ENCODE results near the gene PLEKHA5.

DNA sequence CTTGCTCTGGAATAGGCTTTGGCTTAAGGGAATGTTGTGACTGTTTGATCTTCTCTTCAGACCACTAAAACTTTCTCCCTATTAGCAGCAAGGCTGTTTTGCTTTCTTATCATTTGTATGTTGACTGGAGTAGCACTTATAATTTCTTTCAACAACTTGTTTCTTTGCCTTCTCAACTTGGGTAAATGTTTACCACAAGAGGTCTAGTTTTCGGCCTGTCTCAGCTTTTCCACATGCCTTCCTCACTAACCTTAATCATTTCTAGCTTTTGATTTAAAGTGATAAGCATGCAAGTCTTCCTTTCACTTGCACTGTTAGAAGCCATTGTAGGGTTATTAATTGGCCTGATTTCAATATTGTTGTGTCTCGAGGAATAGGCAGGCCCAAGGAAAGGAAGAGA lies 183.1 kb downstream of the PLEKHA5 start:
- TF ChIP-seq, protein P1, sequence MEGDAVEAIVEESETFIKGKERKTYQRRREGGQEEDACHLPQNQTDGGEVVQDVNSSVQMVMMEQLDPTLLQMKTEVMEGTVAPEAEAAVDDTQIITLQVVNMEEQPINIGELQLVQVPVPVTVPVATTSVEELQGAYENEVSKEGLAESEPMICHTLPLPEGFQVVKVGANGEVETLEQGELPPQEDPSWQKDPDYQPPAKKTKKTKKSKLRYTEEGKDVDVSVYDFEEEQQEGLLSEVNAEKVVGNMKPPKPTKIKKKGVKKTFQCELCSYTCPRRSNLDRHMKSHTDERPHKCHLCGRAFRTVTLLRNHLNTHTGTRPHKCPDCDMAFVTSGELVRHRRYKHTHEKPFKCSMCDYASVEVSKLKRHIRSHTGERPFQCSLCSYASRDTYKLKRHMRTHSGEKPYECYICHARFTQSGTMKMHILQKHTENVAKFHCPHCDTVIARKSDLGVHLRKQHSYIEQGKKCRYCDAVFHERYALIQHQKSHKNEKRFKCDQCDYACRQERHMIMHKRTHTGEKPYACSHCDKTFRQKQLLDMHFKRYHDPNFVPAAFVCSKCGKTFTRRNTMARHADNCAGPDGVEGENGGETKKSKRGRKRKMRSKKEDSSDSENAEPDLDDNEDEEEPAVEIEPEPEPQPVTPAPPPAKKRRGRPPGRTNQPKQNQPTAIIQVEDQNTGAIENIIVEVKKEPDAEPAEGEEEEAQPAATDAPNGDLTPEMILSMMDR (IDR thresholded peaks at IDR 0.05) = no peak
- no peak for TF ChIP-seq POLR2A (IDR thresholded peaks at IDR 0.05)

All from lower leg skin (tissue), 3 donors.